ENCODE measurements around the gene C1orf35.

DNA sequence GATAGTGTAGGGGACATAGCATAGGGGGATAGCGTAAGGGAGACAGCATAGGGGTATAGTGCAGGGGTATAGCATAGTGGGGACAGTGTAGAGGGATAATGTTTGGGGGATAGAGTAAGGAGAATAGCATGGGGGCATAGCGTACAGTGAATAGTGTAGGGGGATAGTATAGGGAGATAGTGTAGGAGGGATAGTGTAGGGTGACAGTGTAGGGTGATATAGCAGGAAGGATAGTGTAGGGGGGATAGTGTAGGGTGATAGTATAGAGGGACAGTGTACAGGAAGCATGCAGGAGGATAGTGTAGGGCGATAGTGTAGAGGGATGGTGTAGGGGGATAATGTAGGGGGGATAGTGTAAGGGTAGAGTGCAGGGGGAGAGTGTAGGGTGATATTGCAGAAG, 32.3 kb downstream of the C1orf35 start:
- TF ChIP-seq, protein P1, sequence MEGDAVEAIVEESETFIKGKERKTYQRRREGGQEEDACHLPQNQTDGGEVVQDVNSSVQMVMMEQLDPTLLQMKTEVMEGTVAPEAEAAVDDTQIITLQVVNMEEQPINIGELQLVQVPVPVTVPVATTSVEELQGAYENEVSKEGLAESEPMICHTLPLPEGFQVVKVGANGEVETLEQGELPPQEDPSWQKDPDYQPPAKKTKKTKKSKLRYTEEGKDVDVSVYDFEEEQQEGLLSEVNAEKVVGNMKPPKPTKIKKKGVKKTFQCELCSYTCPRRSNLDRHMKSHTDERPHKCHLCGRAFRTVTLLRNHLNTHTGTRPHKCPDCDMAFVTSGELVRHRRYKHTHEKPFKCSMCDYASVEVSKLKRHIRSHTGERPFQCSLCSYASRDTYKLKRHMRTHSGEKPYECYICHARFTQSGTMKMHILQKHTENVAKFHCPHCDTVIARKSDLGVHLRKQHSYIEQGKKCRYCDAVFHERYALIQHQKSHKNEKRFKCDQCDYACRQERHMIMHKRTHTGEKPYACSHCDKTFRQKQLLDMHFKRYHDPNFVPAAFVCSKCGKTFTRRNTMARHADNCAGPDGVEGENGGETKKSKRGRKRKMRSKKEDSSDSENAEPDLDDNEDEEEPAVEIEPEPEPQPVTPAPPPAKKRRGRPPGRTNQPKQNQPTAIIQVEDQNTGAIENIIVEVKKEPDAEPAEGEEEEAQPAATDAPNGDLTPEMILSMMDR (IDR thresholded peaks at IDR 0.05; ENCODE audit: poor library complexity), result no peak
- no peak for TF ChIP-seq EZH2phosphoT487 (IDR thresholded peaks at IDR 0.05; ENCODE audit: low read depth, severe bottlenecking, unreplicated experiment)

All from hepatocyte (in vitro differentiated cells).